Thyroid gland (tissue), 4 donors: ENCODE measurements around the gene DHRS7B. TPM values are rescaled to one million over a fixed set of nuclear protein-coding genes. Genes with fewer than 3 reads are reported as not detected.
"Not testable (repeated sequence)": the region's sequence is repeated elsewhere in the genome, so short reads cannot be mapped to it uniquely, and the experiment has no call there.

ENCODE experiments used
- DNase-seq, 2 donors: peaks; one replicate each; pipeline ENCODE4 v3.0.0-alpha.2; 2019
- H3K27ac ChIP-seq, 3 donors: fragments of 200-600 bp; sonication (generic); 1 replicate in 2 of 3; 2 replicates in 1 of 3; pipeline ENCODE4 v1.5.1; 2016 to 2019; ENCODE audit warnings: mild to moderate bottlenecking in 1 of 3, moderate library complexity in 1 of 3
- H3K27me3 ChIP-seq: fragments of 200-600 bp; sonication (generic); one replicate; pipeline ENCODE4 v1.5.1; 2019
- H3K36me3 ChIP-seq, 2 donors: fragments of 200-600 bp; sonication (generic); one replicate each; pipeline ENCODE4 v1.5.1; 2016 to 2019
- H3K4me1 ChIP-seq, 2 donors: fragments of 200-600 bp; sonication (generic); one replicate each; pipeline ENCODE4 v1.5.1; 2017 to 2019
- H3K4me3 ChIP-seq, 3 donors: fragments of 200-600 bp; sonication (generic); replicated peaks in 1 of 3; 1 replicate in 2 of 3; 2 replicates in 1 of 3; pipeline ENCODE4 v1.5.1; 2016; ENCODE audit warnings: mild to moderate bottlenecking in 1 of 3
- H3K9me3 ChIP-seq: fragments of 200-600 bp; sonication (generic); one replicate; pipeline ENCODE4 v1.5.1; 2017
- POLR2A ChIP-seq, 2 donors: fragments of 450-650 bp; IDR thresholded peaks; one replicate each; pipeline ENCODE4 v1.6.1; 2017; ENCODE audit warnings: antibody characterized with exemption in 2 of 2, mild to moderate bottlenecking in 2 of 2, moderate library complexity in 1 of 2
- WGBS, 2 donors: methylation state at CpG; one replicate each; pipeline ENCODE4 v1.1.5; 2017; 5-methylcytosine and 5-hydroxymethylcytosine counted together
- intact Hi-C: fragments of 100-400 bp; cut with DNase I; formaldehyde crosslinking; loops from one replicate; pipeline ENCODE4 v1.15.1; 2023
- total RNA-seq, 4 donors: library from RNA; depleted of rRNA; stranded (reverse); fragments of >200 nt; gene quantifications; one replicate each; pipeline ENCODE4 v1.2.3, GENCODE V29; 2016
- TF ChIP-seq, protein P1 (sequence below), 6 experiments: fragments of 200-600 bp in 3 of 6; fragments of 450-650 bp in 3 of 6; sonication (generic) in 3 of 6; IDR thresholded peaks; one replicate each; pipeline ENCODE4 v1.5.1; 2016 to 2019; ENCODE audit warnings: antibody characterized with exemption in 6 of 6, mild to moderate bottlenecking in 2 of 6, inconsistent platforms in 1 of 6, moderate library complexity in 1 of 6

DHRS7B gene
- total RNA-seq, 4 donors from 2014 or later = 34.1 to 74.1 (median 57.1) TPM

DNA sequence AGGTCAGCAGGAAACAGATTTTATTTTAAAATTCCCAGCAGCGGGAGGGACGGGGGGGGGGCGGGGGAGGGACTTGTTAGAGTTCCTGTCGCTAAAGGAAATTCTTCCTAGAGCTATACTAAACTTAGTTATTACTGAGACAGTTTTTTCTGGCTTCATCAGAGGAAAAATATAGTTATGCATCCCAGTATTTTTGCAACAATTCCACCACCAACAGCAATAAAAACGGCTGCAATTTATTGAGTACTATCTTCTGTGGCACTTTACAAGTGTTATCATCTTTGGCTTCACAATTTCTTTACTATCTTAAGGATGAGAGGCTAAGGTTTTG is 6.9 kb upstream of the DHRS7B start:
- H3K4me3 ChIP-seq = no peak overlapping the region
- H3K9me3 ChIP-seq = no peaks in the 10 kb centered on the region
- DNase-seq = no peak
- peaks cover 0 to 9% of the 10 kb centered on the region in 2 donors for H3K4me1 ChIP-seq
- intact Hi-C loops = loop anchor here (10.0 kb wide), 3 partner anchors 95 to 195 kb away; partner anchors contain the start of genes NATD1 and TMEM11
- 1 to 4% methylated on average over 5 of the region's 5 CpGs for WGBS, 2 donors
- no peaks in the 10 kb centered on the region for H3K36me3 ChIP-seq
- no peaks in the 10 kb centered on the region for H3K27me3 ChIP-seq
- TF ChIP-seq POLR2A (IDR thresholded peaks at IDR 0.05) = no peak
- TF ChIP-seq, protein P1, sequence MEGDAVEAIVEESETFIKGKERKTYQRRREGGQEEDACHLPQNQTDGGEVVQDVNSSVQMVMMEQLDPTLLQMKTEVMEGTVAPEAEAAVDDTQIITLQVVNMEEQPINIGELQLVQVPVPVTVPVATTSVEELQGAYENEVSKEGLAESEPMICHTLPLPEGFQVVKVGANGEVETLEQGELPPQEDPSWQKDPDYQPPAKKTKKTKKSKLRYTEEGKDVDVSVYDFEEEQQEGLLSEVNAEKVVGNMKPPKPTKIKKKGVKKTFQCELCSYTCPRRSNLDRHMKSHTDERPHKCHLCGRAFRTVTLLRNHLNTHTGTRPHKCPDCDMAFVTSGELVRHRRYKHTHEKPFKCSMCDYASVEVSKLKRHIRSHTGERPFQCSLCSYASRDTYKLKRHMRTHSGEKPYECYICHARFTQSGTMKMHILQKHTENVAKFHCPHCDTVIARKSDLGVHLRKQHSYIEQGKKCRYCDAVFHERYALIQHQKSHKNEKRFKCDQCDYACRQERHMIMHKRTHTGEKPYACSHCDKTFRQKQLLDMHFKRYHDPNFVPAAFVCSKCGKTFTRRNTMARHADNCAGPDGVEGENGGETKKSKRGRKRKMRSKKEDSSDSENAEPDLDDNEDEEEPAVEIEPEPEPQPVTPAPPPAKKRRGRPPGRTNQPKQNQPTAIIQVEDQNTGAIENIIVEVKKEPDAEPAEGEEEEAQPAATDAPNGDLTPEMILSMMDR (IDR thresholded peaks at IDR 0.05) = no peak
- peak overlapping the region in 1 of 3 donors; percentile 24 for H3K27ac ChIP-seq

- intact Hi-C loops = loop anchor here (10.0 kb wide), 3 partner anchors 91 to 191 kb away; partner anchors contain the start of genes NATD1 and TMEM11
- Histone ChIP-seq H3K27ac (no peak overlapping the region), H3K27me3 (no peaks in the 10 kb centered on the region)
These were observed 2.7 kb upstream of the DHRS7B start for GRCh38 chr17:21124086-21124485.

DNA sequence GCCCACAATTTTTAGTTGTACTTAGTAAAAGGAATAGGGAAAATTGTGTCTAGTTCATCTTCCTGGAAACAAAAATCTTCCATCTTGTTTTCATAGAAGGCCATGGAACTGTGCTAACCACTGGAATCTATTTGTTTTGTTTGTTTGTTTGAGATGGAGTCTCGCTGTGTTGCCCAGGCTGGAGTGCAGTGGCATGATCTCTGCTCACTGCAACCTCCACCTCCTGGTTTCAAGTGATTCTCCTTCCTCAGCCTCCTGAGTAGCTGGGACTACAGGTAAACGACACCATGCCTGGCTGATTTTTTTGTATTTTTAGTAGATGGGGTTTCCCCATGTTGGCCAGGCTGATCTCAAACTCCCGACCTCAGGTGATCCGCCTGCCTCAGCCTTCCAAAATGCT is 2.2 kb upstream of the DHRS7B start:
- 69 to 75% methylated on average over 4 of the region's 4 CpGs for WGBS, 2 donors

More at GRCh38 chr17:21124086-21124485, 2.7 kb upstream of the DHRS7B start:
- Histone ChIP-seq H3K36me3 (no peaks in the 10 kb centered on the region), H3K4me1 (peaks cover 7 to 16% of the 10 kb centered on the region in 2 donors), H3K9me3 (no peaks in the 10 kb centered on the region), H3K4me3 (no peak overlapping the region)
- WGBS, 2 donors = 42 to 49% methylated on average over 4 of the region's 4 CpGs
- TF ChIP-seq, protein P1 (IDR thresholded peaks at IDR 0.05) = no peak
- TF ChIP-seq POLR2A (IDR thresholded peaks at IDR 0.05) = no peak
- no peak for DNase-seq

DNA sequence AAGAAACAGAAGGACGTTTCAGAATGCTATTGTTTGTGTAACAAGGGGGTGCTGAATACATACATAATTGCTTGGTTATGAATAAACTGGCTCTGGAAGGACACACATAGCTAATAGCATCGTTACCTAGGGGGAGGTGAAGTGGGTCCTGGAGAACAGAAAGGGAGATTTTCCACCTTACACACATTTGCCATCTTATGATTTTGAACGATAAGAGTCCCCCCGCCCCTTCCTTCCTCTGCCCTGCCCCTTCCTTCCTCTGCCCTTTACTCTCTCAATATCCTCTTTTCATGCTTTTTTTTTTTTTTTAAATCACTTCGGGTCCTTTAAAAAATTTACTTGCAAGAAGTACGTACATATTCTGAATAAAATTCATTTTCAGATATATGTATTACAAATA is 902 bp upstream of the DHRS7B start:
- TF ChIP-seq, protein P1 (IDR thresholded peaks at IDR 0.05) = no peak
- no peak for TF ChIP-seq POLR2A (IDR thresholded peaks at IDR 0.05)
- H3K27ac ChIP-seq = no peak overlapping the region
- H3K36me3 ChIP-seq = no peaks in the 10 kb centered on the region
- DNase-seq = no peak
- H3K27me3 ChIP-seq = no peaks in the 10 kb centered on the region
- no peaks in the 10 kb centered on the region for H3K9me3 ChIP-seq
- H3K4me3 ChIP-seq = no peak overlapping the region
- 59 to 74% methylated on average over 6 of the region's 6 CpGs for WGBS, 2 donors
- H3K4me1 ChIP-seq = peaks cover 7 to 8% of the 10 kb centered on the region in 2 donors
- intact Hi-C loops = loop anchor here (5.0 to 10.0 kb wide), 4 partner anchors 89 to 189 kb away; partner anchors contain the start of genes NATD1 and TMEM11

More for the DNA sequence above, 2.2 kb upstream of the DHRS7B start:
- not testable (repeated sequence) for DNase-seq, H3K27ac ChIP-seq, H3K4me3 ChIP-seq, H3K36me3 ChIP-seq, H3K27me3 ChIP-seq, H3K9me3 ChIP-seq
- intact Hi-C loops = loop anchor here (10.0 kb wide), 3 partner anchors 90 to 190 kb away; partner anchors contain the start of genes NATD1 and TMEM11
- H3K4me1 ChIP-seq = peaks cover 7 to 12% of the 10 kb centered on the region in 2 donors

GRCh38 chr17:21127509-21128077 is 829 bp downstream of the DHRS7B start:
- no peak for DNase-seq
- H3K4me3 ChIP-seq = peak overlapping the region; percentile 44 to 90 (median 58)
- H3K27me3 ChIP-seq = no peaks in the 10 kb centered on the region
- intact Hi-C loops = loop anchor here (5.0 to 10.0 kb wide), 4 partner anchors 87 to 187 kb away; partner anchors contain the start of genes NATD1 and TMEM11
- H3K9me3 ChIP-seq = no peaks in the 10 kb centered on the region
- WGBS, 2 donors = 13 to 16% methylated on average over 9 of the region's 9 CpGs
- TF ChIP-seq, protein P1 (IDR thresholded peaks at IDR 0.05) = no peak
- TF ChIP-seq POLR2A (IDR thresholded peaks at IDR 0.05) = no peak
- peak overlapping the region; percentile 76 to 93 (median 83) for H3K27ac ChIP-seq
- peaks cover 7 to 8% of the 10 kb centered on the region in 2 donors for H3K4me1 ChIP-seq
- H3K36me3 ChIP-seq = no peaks in the 10 kb centered on the region
